ENCODE results near the gene MRPS24.

GRCh38 chr7:43906331-43907010 is 37.2 kb upstream of the MRPS24 start, which contains the start of gene URGCP:
- TF ChIP-seq CTCF (IDR thresholded peaks at IDR 0.05), result no peak
- no peak for TF ChIP-seq SIN3A (IDR thresholded peaks at IDR 0.05; ENCODE audit: borderline replicate concordance, insufficient read depth, low read depth, low read length)
- no peak for TF ChIP-seq REST (IDR thresholded peaks at IDR 0.05; ENCODE audit: insufficient read depth in 1 of 2, low read depth in 2 of 2, low read length in 1 of 2)
